Ramos (cell line): ENCODE data around the gene CLCF1.

Experiments used
- in situ Hi-C: fragments of 300-500 bp; cut with MboI; formaldehyde crosslinking; loops from one replicate; pipeline ENCODE4 v1.14.3; 2022; ENCODE audit warnings: low sequenced_read_pairs; ENCODE audit not compliant: unreplicated experiment

Gene CLCF1

DNA sequence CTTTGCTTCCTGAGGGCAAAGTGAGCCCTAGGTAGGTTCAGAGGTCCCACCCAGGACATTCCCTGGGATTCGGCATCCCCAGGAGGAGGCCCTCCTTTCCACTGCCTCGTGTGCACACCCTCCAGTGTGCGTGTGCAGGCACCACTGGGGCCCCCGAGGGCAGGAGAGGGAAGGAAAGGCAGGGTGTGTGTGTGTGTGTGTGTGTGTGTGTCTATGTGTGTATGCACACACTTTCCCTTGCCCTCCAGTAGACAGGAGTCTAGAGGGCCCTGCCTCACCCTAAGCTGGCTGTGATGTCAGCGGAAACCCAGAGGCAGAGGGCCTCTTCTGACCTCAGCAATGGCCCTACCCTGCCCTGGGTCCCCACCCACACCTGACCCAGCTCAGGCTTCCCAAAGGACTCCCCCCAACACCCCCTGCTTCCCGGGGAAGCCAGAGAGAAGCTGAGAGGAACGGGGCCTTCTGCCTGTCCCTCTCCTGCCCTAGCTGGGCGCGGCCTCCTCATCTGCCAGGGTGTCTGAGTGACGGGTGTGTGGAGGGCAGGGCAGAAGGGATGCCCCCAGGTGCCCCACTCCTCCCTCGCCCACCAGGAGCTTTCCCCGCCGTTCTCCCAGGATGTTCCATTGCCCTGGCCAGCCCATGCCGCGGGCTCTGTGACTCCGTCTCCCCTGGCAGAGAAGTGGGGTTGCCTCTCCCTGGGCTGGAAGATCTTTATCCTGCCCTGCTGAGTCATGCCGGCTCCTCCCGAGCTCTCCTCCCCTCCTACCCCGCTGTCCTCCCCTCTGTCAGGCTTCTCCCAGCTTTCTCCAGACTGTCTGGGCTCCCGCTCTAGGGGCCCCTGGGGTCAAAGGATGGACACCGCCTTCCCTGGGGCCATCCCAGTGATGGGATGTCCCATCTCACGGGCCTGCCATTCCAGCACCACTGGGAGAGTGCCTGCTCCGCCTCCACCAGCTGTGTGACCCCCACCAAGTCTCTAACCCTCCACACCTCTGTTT lies 6.0 kb upstream of the CLCF1 start:
- in situ Hi-C loops: loop anchor here (5.0 to 10.0 kb wide), 2 partner anchors 117 to 295 kb away; no protein-coding TSS in a partner anchor

DNA sequence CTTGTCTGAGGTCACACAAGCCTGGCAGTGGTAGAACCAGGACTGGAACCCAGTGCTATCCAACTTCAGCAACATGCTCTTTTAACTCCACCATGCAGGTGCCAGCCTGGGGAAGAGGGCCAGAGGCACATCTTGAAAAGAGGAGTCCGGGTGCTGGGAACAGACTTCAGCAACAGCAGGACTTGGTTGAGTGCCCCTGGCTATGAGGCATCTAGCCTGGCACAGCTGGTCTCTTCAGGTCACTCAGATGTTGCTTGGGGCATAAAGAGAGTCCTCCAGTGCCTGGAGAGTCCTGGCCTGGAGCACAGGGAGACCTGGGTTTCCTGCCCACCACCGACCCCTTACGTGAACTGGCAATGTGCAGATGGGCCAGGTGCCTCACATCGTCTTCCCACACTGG lies 5.1 kb upstream of the CLCF1 start:
- in situ Hi-C loops: no loop called here

DNA sequence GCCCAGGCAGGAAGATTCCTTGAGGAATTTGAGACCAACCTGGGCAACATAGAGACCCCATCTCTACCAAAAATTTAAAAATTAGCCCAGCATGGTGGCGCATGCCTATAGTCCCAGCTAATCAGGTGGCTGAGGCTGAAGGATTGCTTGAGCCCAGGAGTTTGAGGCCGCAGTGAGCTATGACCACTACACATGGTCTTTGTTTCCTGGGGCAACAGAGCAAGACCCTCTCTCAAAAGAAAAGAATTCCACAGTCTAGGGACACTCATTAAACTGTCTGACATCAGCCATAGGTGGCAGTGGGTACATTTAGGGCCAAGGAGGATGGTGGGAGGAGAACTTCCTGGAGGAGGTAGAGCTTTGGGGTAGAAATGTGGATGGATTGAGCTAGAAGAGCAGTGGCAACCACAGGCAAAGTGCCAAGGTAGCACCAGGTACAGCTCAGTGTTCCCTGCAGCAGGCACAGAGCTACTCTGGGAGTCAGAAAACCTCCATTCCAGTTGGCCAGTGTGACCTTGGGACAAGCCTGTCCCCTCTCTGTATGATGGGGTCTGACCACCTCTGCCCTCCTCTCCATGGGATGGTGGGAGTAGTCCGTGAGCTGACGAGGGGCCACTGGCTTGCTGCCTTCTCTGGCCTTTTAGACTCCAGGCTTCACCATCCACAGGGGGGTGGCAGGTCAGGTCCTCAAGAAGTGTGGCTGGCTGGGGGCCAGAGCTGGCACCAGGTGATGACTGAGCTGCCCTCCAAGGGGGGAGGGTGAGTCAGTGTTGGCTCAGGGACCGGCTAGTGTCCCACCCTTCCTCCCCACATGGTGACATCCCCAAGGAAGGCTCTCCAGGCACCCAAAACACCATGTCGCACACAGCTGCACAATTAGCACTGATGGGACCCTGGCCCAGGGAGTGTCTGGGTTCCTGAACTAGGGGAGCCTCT lies 3.7 kb upstream of the CLCF1 start:
- in situ Hi-C loops: no loop called here

DNA sequence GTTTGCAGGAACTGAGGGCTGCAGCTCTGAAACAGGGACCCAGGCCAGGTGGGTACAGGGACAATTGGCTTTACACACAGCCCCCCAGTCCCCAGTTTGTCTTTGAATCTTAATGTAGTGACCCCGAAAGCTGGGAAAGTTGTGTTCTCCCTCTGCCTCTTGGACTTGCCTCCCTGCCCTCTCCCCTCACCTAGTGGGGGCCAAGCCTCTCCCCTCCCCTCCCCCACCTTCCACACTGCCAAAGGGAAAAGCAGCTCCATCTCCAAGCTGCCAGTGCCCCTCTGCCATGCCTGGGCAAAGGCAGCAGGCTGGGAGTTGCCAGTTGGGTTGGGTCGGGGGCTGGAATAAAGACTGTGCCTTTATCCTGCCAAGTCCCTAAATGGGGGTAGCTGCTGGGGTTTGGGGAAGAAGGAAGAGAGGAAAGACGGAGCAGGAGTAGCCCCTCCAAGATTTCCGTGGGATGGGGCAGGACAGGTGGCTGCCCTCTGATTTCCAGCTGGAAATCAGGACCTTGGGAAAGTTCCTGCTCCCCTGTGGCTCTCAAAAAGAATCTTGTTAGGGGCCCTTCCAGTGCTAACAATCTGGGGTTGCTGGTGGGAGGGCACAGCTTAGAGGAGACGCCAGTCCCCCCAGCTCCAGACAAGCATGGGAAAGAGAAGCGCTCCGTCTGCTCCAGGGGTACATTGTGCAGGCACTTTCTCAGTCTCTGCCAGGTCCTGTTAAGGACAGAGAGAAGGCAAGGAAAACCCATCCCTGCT lies 2.8 kb upstream of the CLCF1 start:
- in situ Hi-C loops: no loop called here

DNA sequence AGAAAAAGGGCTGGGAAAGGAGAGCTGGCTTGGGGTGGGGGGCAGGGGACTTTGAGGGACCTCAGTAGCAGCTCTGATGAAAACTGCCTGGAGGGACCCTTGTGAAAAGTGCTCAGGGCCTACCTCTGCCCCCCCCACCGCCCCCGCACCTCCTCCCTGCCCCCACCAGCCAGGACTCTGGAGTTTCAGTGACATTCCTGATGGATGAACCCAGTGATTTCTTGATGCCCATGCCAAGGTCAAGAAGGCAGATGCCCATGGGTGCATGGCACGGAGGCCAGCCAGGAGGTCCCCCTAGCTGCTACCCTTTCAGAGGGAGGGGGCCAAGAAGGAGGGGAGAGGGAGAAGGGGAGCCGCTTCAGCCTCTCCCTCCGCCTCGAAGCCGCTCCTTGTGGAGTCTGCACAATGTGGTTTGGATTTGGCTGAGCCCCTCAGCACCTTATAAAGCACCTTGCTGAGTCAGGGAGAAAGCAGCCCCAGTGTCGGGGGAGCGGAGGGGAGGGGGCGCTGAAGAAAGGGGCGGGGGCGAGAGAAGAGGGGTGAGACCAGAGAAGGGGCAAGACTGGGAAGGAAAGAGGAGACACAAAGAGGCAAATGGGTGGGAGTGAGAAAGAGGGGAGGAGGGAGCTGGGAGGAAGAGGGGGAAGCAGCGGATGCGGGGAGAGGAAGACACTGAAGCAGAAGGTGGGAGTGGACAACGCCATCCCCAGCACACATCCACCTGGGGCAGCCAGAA lies 2.1 kb upstream of the CLCF1 start:
- in situ Hi-C loops: no loop called here

DNA sequence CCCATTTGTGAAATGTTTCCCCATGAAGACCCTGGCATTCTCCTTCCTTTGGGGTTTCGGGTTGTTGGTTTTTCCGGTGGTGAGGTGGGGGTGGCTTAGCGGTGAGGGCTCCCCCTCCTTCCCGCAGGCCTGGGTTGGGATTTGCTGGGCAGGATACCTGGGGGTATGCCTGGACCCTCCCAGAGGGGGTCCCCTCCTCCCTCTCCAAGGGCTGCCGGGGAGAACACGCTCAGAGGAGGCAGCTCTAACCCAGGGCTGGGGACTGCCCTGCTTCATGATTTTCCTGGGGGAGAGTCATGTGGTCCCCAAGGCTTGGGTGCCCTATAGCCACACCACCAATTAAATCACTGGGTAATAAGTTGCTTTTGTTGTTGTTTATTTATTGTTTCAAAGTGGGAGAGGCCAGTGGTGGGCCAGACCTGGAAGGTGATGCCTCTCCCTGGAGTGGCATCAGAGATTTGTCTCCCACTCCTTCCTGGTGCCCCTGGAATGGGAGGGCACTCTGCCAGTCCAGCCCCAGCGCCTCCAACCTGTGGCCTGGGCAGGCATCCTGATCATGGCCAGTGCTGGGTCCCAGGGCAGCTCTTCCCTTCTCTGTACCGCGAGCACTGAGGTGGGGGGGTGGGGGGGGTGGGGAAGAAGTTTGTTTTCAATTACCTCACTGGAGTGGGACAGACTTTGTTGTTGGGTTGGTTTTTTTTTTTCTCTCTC lies 1.3 kb upstream of the CLCF1 start:
- in situ Hi-C loops: no loop called here

DNA sequence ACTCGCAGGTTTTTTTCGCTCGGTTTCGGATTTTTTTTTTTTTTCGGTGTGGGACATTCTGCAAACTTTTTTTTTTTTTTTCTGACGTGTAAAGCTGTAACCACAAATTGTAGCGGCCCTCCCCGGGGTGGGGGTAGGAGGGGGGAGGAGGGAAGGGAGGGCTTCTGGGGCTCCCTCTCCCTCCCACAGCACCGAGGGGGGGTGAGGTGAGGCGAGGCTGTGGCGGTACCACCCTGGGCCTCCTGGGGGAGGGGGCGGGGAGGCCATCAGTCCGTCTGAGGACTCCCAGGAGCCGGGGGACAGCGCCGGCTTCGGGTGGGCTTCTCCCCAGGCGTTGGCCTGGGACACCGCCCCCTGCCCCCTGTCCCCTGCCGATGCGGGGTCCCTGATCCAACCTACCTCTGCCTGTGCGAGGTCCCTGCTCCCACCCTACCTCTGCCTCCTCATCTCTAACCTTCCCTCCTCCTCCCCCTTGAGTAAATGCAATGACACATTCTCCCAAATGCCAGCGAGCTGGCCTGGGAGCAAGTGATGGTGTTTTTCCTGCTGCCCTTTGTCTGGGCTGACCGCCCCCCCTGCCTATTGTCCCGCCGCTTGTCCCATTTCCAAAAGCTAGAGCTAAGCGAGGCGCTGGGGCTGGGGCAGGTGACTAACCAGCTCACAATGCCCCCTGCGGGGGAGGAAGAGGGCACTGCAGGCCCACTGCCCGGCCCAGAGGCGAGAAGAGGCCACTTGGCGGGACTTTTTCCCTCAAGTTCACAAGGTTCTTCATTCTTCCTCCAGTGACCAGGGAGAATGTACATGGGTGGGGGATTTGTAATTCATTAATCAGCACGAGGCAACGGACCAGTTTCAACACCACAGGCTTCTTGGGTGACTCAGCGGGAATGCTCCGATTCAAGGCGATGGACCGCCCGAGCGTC lies 511 bp upstream of the CLCF1 start:
- in situ Hi-C loops: no loop called here

DNA sequence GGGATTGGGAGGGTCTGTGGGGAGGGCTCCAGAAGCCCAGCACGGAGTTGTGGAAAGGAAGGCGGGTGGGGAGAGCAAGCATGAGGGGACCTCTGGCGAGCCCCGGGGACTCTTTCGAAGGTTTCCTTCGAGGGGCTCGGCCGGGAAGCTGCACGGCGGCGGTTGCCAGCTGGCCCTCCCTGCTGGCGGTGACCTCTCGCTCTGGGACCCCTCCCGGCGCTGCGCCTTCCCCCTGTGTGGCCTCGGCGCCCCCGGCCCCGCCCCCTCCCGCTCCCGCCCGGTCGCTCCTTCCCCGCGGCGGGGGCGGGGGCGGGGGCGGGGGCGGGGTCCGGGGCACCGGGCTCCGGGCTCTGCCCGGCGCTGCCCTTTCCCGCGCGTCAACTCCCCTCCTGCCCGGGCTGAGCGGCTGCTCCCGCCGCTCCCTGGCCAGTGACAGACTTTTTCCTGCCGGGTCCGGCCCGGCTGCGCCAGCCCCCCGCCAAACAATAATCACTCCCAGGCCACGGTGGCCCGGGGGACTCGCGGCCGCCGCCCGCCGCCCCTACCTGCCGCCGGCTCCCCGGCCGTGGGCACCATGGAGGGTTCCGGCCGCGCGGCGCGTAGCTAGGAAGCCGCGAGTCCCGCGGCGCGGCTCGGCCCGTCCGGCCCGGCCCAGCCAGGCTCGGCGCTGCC lies 941 bp downstream of the CLCF1 start:
- in situ Hi-C loops: no loop called here

DNA sequence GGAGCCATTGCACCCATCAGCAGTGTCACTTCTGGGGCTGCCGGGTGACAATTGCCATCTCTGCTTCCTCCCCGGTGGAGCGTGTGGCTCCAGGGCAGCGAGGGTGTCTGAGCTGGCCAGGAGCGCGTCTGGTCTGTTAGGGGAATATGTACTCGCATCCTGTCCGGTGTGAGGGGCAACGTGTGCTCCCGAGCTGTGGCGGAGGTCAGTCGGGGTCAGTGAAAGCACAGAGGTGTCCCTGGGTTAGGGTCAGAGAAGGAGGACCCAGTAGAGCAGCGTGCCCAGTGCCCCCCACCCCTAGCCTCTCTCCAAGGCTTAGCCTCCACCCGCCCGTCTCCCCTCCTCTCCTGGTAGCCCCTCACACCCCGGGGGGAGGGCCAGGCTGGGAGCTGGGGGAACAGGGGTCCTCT lies 1.5 kb downstream of the CLCF1 start:
- in situ Hi-C loops: no loop called here

DNA sequence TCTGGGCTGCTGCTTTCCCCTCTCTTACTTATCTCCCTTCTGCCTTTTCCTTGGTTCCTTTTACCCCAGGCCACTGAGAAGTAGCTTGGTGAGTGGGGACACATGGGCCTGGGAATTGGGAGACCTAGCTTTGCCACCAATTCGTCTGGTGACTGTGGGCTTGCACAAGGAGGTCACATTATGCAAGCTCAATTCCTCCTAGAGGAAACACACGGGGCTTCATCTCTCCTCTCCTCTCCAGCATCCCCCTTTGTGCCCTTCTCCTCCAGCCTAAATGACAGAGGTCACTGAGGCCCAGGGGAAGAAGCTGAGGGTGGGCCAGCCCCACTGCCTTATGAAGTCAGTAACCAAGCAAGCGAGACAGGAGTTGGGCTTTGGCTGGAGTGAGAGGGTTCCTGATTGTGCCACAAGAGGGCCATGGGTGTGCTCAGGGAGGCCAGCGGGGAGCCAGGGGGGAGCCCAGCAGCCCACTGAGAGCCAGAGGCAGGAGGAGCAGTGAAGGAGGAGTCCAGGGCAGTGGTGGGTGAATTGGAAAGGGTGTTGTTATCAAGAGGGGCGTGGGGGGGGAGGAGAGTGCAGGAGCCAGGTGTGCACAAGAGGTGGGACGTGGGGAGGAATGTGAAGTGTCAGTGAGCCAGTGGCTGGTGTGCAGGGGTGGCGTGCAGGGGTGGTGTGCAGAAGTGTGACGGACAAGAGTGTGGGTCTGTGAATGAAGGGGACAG lies 2.0 kb downstream of the CLCF1 start:
- in situ Hi-C loops: no loop called here

DNA sequence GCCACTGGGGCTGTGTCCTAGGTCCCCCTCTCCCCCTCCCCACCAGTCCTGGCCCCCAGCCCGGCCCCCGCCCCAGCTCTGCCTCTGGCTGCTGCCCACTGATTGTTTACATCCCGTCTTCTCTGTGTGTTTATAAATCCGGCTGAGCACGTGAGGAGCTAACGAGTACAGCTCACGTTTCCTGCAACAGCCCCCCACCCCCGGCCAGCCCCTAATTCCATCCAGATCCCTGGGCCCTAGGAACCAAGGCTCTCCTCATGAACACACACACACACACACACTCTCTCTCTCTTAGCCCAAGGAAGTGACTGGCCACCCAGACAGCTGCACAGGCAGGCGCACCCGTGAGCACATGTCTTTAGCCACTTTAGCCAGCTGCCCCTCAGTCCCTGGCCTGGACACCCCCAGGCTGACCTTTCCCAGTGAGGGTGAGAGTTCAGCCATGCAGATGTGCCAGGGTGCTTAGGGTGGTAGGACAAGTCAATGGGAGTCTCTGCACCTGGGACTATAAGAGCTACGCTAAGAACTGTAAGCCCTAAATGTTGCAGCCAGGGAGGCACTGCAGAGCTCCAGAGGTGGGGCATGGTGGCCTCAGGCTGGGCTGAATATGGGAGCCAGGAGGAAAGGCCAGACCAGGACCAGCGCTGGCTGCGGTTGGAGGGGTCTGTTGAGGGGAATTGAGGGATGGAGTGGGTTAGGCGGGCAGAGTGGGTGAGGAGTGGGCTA lies 2.9 kb downstream of the CLCF1 start:
- in situ Hi-C loops: no loop called here

DNA sequence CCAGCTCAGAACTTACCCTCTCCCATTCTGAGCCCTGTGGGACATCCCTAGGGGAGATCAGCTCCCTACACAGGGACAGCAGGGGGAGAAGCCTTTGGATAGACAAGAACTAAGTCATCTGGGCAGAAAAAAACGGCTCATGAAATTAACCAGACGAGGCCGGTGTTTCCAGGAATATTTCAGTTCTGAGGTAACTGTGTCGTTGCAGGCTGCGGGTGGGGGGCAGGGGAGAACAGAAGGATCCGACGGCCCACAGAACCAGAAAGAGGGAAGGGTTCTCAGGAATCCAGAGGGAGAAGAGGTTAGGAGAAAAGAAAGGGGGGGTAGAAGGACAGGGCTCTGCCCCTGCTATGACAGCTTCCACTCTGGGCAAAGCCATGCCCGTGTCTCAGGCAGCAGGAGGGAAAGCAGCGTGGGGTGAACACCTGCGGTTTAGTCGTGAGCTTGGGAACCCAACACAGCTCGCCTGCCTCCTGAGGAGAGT lies 3.6 kb downstream of the CLCF1 start:
- in situ Hi-C loops: no loop called here

DNA sequence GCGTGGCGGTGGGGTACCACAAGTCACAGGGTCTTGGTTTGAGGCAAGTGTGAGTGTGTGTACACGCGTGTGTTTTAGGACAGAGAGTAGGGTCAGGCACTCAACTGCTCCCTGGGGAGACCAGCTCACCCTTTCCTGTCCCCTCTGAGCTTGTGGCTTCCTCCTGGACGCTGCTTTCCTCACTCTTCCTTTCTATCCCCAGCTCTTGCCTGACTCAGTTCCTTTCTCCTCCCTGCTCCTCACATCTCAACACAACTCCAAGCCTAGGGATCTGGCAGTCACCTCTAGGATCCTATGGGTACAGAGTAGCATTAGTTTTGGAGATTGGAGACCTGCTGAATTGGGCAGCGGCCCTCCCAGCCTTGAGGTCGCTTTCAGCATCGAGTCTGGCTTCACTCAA lies 4.1 kb downstream of the CLCF1 start:
- in situ Hi-C loops: no loop called here

DNA sequence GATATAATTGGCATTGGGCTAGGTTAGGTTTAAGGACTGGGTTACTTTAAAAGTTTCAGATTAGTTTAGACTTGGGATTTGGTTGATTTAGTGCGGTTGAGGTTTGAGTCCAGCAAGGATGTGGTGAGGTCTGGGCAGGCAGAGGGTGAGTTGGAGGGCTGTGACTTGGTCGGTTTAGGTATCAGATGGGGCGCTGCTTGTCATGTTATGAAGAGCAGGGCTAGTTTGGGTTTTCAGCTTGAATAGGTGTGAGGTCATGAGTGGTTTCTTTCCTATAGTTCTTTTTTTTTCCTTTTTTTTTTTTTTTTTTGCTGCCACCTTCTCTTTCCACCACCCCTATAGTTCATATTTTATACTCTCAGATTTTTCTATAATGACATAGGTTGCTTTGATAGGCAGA lies 4.8 kb downstream of the CLCF1 start:
- in situ Hi-C loops: no loop called here

DNA sequence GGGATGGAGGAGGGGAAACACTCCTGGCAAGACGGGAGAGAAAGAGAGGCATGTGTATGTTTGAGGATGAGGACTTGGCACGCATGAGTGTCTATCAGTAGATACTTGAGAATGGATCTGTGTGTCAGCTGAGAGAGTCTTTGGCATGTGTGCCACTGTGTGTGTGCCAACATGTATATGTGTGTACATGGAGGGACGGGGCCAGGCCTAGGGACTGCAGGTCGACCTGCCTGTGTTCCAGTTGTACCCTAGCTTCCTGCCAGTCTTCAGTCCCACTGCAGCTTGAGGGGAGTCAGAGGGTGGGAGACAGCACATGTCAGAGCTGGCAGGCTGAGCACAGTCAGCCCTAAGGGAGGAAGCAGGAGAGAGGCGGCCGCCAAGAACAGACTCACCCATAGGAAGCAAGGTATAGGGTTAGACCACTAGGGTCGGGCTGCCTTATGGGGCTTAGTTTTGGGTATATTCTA lies 5.6 kb downstream of the CLCF1 start:
- in situ Hi-C loops: no loop called here
